H1 (cell line): ENCODE results near the gene OR2T11. TPM values are rescaled to one million over a fixed set of nuclear protein-coding genes. Genes with fewer than 3 reads are reported as not detected.

ENCODE experiments used
- CTCF ChIA-PET: fragments of 300-600 bp; sonication (Branson Sonifier 250); formaldehyde crosslinking; loops from one replicate; lab custom pipeline; 2021; ENCODE audit not compliant: partially characterized antibody; lab: Charles Lee
- POLR2A ChIA-PET: fragments of 300-600 bp; sonication (Branson Sonifier 250); formaldehyde crosslinking; loops from one replicate; lab custom pipeline; 2021; ENCODE audit warnings: inconsistent platforms; ENCODE audit not compliant: partially characterized antibody; lab: Charles Lee
- DNase-seq, 2 experiments: peaks; one replicate each; pipeline versions ENCODE4 v3.0.0 to v3.0.0-alpha.2; 2010 to 2022; ENCODE audit warnings: low spot score in 2 of 2, low read depth in 1 of 2, mixed read lengths in 1 of 2
- FAIRE-seq: peaks from 2 replicates; lab custom pipeline; 2011; peaks lifted over from hg19 to GRCh38; lab: Jason Lieb, UNC
- H2AFZ ChIP-seq: 2 replicates; pipeline ENCODE4 v1.8.1; 2012; ENCODE audit warnings: low read length, inconsistent platforms
- H2AK5ac ChIP-seq: 2 replicates; pipeline ENCODE4 v1.6.1; 2013; ENCODE audit warnings: low read depth, low read length
- H2BK120ac ChIP-seq: replicated peaks from 2 replicates; pipeline ENCODE3; 2013; ENCODE audit warnings: low read depth, low read length, inconsistent platforms
- H2BK12ac ChIP-seq: 2 replicates; pipeline ENCODE4 v1.6.1; 2013; ENCODE audit warnings: low read depth, low read length
- H2BK15ac ChIP-seq: 2 replicates; pipeline ENCODE4 v1.6.1; 2013; ENCODE audit warnings: low read length
- H2BK20ac ChIP-seq: 2 replicates; pipeline ENCODE4 v1.6.1; 2013; ENCODE audit warnings: low read length
- H2BK5ac ChIP-seq: 2 replicates; pipeline ENCODE4 v1.6.1; 2013; ENCODE audit warnings: low read depth, low read length
- H3K14ac ChIP-seq: 2 replicates; pipeline ENCODE4 v1.6.1; 2013; ENCODE audit warnings: inconsistent platforms; ENCODE audit not compliant: insufficient read length
- H3K18ac ChIP-seq: 2 replicates; pipeline ENCODE4 v1.6.1; 2013; ENCODE audit warnings: low read length; ENCODE audit errors: extremely low read depth
- H3K23ac ChIP-seq: 2 replicates; pipeline ENCODE4 v1.6.1; 2013; ENCODE audit warnings: inconsistent platforms; ENCODE audit not compliant: insufficient read length
- H3K23me2 ChIP-seq: 2 replicates; pipeline ENCODE4 v1.6.1; 2013; ENCODE audit warnings: low read depth, low read length
- H3K27ac ChIP-seq: 2 replicates; pipeline ENCODE4 v1.6.1; 2011; ENCODE audit warnings: low read depth, low read length, inconsistent platforms
- H3K27me3 ChIP-seq, 4 experiments: replicated peaks in 1 of 4; 1 replicate in 1 of 4; 2 replicates in 3 of 4; pipeline versions ENCODE4 v1.6.1 to v1.8.1; 2011 to 2013; ENCODE audit warnings: low read length in 3 of 4, mild to moderate bottlenecking in 3 of 4, inconsistent platforms in 2 of 4, mixed read lengths in 2 of 4, moderate library complexity in 1 of 4; ENCODE audit not compliant: control insufficient read depth in 3 of 4, insufficient read depth in 3 of 4; ENCODE audit errors: extremely low read depth in 1 of 4
- H3K36me3 ChIP-seq, 4 experiments: 2 replicates each; pipeline versions ENCODE4 v1.6.1 to v1.8.1; 2011 to 2013; ENCODE audit warnings: mild to moderate bottlenecking in 4 of 4, low read length in 3 of 4, moderate library complexity in 2 of 4, control low read depth in 1 of 4, inconsistent platforms in 1 of 4; ENCODE audit not compliant: insufficient read depth in 4 of 4, control insufficient read depth in 2 of 4
- H3K4ac ChIP-seq: replicated peaks from 2 replicates; pipeline ENCODE3; 2013; ENCODE audit warnings: low read length, low read depth, mixed read lengths, inconsistent platforms; ENCODE audit not compliant: insufficient read length
- H3K4me1 ChIP-seq, 4 experiments: replicated peaks in 1 of 4; 1 replicate in 1 of 4; 2 replicates in 3 of 4; pipeline versions ENCODE4 v1.6.1 to v1.8.1; 2011 to 2013; ENCODE audit warnings: low read length in 3 of 4, inconsistent platforms in 2 of 4, mixed read lengths in 1 of 4; ENCODE audit not compliant: insufficient read depth in 4 of 4, control insufficient read depth in 3 of 4
- H3K4me2 ChIP-seq, 2 experiments: 2 replicates each; pipeline versions ENCODE4 v1.6.1 to v1.8.1; 2011 to 2013; ENCODE audit warnings: low read depth in 2 of 2, low read length in 2 of 2, control low read depth in 1 of 2, inconsistent platforms in 1 of 2, mild to moderate bottlenecking in 1 of 2; ENCODE audit not compliant: insufficient read depth in 1 of 2
- H3K4me3 ChIP-seq, 4 experiments: fragments of 200-600, 300-600 bp in 1 of 4; sonication (generic), shearing (Covaris generic), sonication (Bioruptor Twin) in 1 of 4; 2 replicates each; pipeline versions ENCODE4 v1.5.1 to v1.8.1; 2011 to 2016; ENCODE audit warnings: low read length in 4 of 4, low read depth in 3 of 4, control low read depth in 2 of 4, inconsistent platforms in 2 of 4, mild to moderate bottlenecking in 2 of 4, mixed read lengths in 1 of 4, moderate library complexity in 1 of 4; ENCODE audit not compliant: insufficient read depth in 2 of 4; ENCODE audit errors: extremely low read depth in 1 of 4
- H3K56ac ChIP-seq: replicated peaks from 2 replicates; pipeline ENCODE3; 2013; ENCODE audit warnings: low read depth, mild to moderate bottlenecking, mixed read lengths, low read length, inconsistent platforms; ENCODE audit not compliant: insufficient read length
- H3K79me1 ChIP-seq: 2 replicates; pipeline ENCODE4 v1.6.1; 2013; ENCODE audit warnings: low read depth, low read length, control low read depth
- H3K79me2 ChIP-seq, 2 experiments: 2 replicates each; pipeline versions ENCODE4 v1.6.1 to v1.8.1; 2012 to 2013; ENCODE audit warnings: low read length in 2 of 2, mild to moderate bottlenecking in 2 of 2, inconsistent platforms in 1 of 2; ENCODE audit not compliant: insufficient read depth in 2 of 2, control insufficient read depth in 1 of 2
- H3K9ac ChIP-seq, 4 experiments: replicated peaks in 1 of 4; 1 replicate in 1 of 4; 2 replicates in 3 of 4; pipeline versions ENCODE4 v1.6.1 to v1.8.1; 2011 to 2013; ENCODE audit warnings: low read depth in 3 of 4, low read length in 3 of 4, control low read depth in 2 of 4, mild to moderate bottlenecking in 2 of 4, moderate library complexity in 2 of 4, inconsistent platforms in 1 of 4; ENCODE audit errors: extremely low read depth in 1 of 4
- H3K9me3 ChIP-seq, 2 experiments: 2 replicates each; pipeline versions ENCODE4 v1.6.1 to v1.8.1; 2012 to 2013; ENCODE audit warnings: mild to moderate bottlenecking in 2 of 2, moderate library complexity in 2 of 2, control low read depth in 1 of 2, inconsistent platforms in 1 of 2, low read depth in 1 of 2, low read length in 1 of 2, mixed read lengths in 1 of 2; ENCODE audit not compliant: insufficient read depth in 2 of 2
- H4K20me1 ChIP-seq, 2 experiments: replicated peaks in 1 of 2; 2 replicates each; pipeline versions ENCODE3 to v1.8.1; 2011 to 2013; ENCODE audit warnings: inconsistent platforms in 2 of 2, low read length in 2 of 2, mild to moderate bottlenecking in 1 of 2; ENCODE audit not compliant: insufficient read depth in 2 of 2, control insufficient read depth in 1 of 2
- H4K5ac ChIP-seq: 2 replicates; pipeline ENCODE4 v1.6.1; 2013; ENCODE audit warnings: low read length, low read depth, mixed read lengths, inconsistent platforms; ENCODE audit not compliant: insufficient read length
- H4K8ac ChIP-seq: 2 replicates; pipeline ENCODE4 v1.8.0; 2013; ENCODE audit warnings: mild to moderate bottlenecking, moderate library complexity, low read length, inconsistent platforms; ENCODE audit not compliant: insufficient read depth; ENCODE audit errors: extremely low read depth
- H4K91ac ChIP-seq: replicated peaks from 2 replicates; pipeline ENCODE3; 2013; ENCODE audit warnings: low read length, mixed read lengths, inconsistent platforms; ENCODE audit not compliant: insufficient read length
- BRCA1 ChIP-seq: IDR thresholded peaks from 2 replicates; pipeline ENCODE4 v1.6.1; 2012; ENCODE audit warnings: low read depth, low read length, improper control_type of control experiment
- CEBPB ChIP-seq: IDR thresholded peaks from 2 replicates; pipeline ENCODE4 v1.6.1; 2012; ENCODE audit warnings: low read depth, low read length
- FOSL1 ChIP-seq: IDR thresholded peaks from 2 replicates; pipeline ENCODE4 v1.6.1; 2011; ENCODE audit warnings: mild to moderate bottlenecking, low read depth, low read length, moderate library complexity; ENCODE audit not compliant: insufficient read depth
- HDAC6 ChIP-seq: IDR thresholded peaks from one replicate; pipeline ENCODE4 v1.7.1; 2012; ENCODE audit warnings: low read depth, mild to moderate bottlenecking, inconsistent platforms, low read length, moderate library complexity
- JUND ChIP-seq: IDR thresholded peaks from 2 replicates; pipeline ENCODE4 v1.6.1; 2011; ENCODE audit warnings: mild to moderate bottlenecking, improper control_type of control experiment, low read length
- KDM5A ChIP-seq: fragments of 200-600 bp; IDR thresholded peaks from 2 replicates; pipeline ENCODE4 v1.7.1; 2012; ENCODE audit warnings: mild to moderate bottlenecking, low read length, inconsistent platforms, mixed read lengths
- SP2 ChIP-seq: IDR thresholded peaks from 2 replicates; pipeline ENCODE4 v1.6.1; 2012; ENCODE audit warnings: mild to moderate bottlenecking, low read length, inconsistent platforms
- SUZ12 ChIP-seq: fragments of 200-600 bp; sonication (generic); IDR thresholded peaks from 2 replicates; pipeline ENCODE4 v1.6.1; 2012; ENCODE audit warnings: mild to moderate bottlenecking, inconsistent platforms, low read length, moderate library complexity, mixed read lengths
- TAF1 ChIP-seq: IDR thresholded peaks from 2 replicates; pipeline ENCODE4 v1.6.1; 2011; ENCODE audit warnings: mild to moderate bottlenecking, low read depth, low read length
- WGBS, 2 experiments: shearing (Covaris generic) in 1 of 2; methylation state at CpG; one replicate each; pipeline versions ENCODE4 v1.1.6 to v1.1.7; 2013 to 2015; ENCODE audit warnings: low lambda C conversion rate in 2 of 2, mixed read lengths in 2 of 2, inconsistent platforms in 1 of 2, low coverage in 1 of 2, missing lambda C conversion rate in 1 of 2; ENCODE audit not compliant: insufficient replicate concordance in 2 of 2, insufficient coverage in 1 of 2, insufficient read length in 1 of 2; ENCODE audit errors: extremely low coverage in 1 of 2, missing lambda C conversion rate in 1 of 2; 5-methylcytosine and 5-hydroxymethylcytosine counted together
- polyA plus RNA-seq, 7 experiments: library from polyadenylated mRNA; depleted of rRNA in 3 of 7; stranded (reverse) in 5 of 7; unstranded in 2 of 7; fragments of >200 nt in 5 of 7; fragments of 200-250 nt in 2 of 7; gene quantifications; 1 replicate in 5 of 7; 2 replicates in 1 of 7; 4 replicates in 1 of 7; pipeline versions ENCODE4 v1.2.1 to v1.2.3, GENCODE V29; 2011 to 2013; ENCODE audit warnings: missing spikeins in 2 of 7, mixed read lengths in 2 of 7
- total RNA-seq: library from RNA; stranded (reverse); fragmentation: NEBNext Ultra II Directional; extraction: Animal tissue kit (Norgen Biotek cat#: 25700); gene quantifications from 2 replicates; pipeline ENCODE4 v1.2.1, GENCODE V29; 2021

OR2T11 gene
- total and polyA plus RNA-seq, 2 of the 8 experiments (the other 6 are each of a cell fraction or from before 2014, with no cell fraction given): not detected

DNA sequence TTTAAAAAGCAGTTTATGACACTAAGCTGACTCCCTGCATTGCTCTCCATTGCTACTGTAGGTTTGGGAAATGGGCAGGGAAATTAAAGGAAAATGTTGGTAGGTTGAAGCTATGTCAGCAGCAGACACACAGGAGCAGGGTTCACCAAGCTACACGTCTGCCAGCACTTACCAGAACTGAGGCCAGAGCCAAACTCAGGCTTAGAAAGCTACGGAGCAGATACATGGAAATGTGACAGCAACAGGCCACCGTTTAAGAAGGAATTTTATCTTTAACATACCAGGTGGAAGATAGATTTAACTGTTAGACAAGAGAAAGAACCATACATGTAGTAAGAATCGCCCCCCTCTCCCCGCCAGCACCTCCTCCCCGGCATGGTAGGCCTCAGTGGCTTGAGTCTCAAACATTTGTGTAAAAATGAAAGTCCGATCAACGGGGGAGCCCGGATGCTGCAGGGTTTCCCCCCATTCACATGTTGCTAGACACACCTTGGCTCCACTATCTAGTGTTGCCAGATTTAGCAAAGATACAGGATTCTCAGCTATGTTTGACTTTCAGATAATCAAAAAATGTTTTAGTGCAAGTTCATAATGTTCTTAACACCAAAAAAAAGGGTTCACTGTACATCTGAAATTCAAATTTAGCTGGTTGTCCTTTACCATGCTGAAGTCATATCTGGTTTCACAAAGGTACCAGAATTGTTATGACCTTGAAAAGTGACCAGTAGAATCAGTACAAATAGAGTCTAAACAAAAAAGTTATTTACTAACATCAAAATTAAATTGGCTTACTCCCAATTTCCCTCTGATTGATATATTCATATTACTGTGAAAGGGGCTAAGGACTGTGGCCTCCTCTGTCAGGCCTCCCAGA is 6.7 kb downstream of the OR2T11 start:
- WGBS, 2 experiments: 69% methylated on average over 9 of the region's 9 CpGs; no CpG with 5 or more reads in 1 of the 2 experiments
- ChIA-PET POLR2A (no interaction called here), CTCF (no interaction called here)
- Histone ChIP-seq H4K20me1 (no peaks in the 10 kb centered on the region), H2AFZ (no peak overlapping the region), H3K27me3 (no peaks in the 10 kb centered on the region), H4K5ac (no peak overlapping the region), H2BK15ac (no peak overlapping the region), H2AK5ac (no peak overlapping the region), H2BK120ac (no peak overlapping the region), H4K8ac (no peak overlapping the region), H3K4me3 (no peak overlapping the region), H3K9me3 (peaks cover 71 to 72% of the 10 kb centered on the region in 2 experiments), H2BK20ac (no peak overlapping the region), H3K23me2 (no peaks in the 10 kb centered on the region), H3K79me2 (no peaks in the 10 kb centered on the region), H3K27ac (no peak overlapping the region), H3K18ac (no peak overlapping the region), H3K79me1 (no peaks in the 10 kb centered on the region), H3K4ac (no peak overlapping the region), H3K4me2 (no peak overlapping the region), H3K9ac (no peak overlapping the region), H3K36me3 (no peaks in the 10 kb centered on the region), H3K14ac (no peak overlapping the region), H3K56ac (no peak overlapping the region), H3K4me1 (no peaks in the 10 kb centered on the region), H4K91ac (no peak overlapping the region), H2BK5ac (no peak overlapping the region), H3K23ac (no peak overlapping the region), H2BK12ac (no peak overlapping the region)
- DNase-seq (no peak), FAIRE-seq (no peak)
- no peak for TF ChIP-seq TAF1
- no peak for TF ChIP-seq BRCA1
- TF ChIP-seq FOSL1: no peak
- no peak for TF ChIP-seq KDM5A
- TF ChIP-seq SP2: no peak
- no peak for TF ChIP-seq HDAC6
- TF ChIP-seq SUZ12: no peak
- no peak for TF ChIP-seq CEBPB
- no peak for TF ChIP-seq JUND
